Measurements from ENCODE around the gene SLC45A3.
"Not testable (repeated sequence)": the region's sequence is repeated elsewhere in the genome, so short reads cannot be mapped to it uniquely, and the experiment has no call there.

The SLC45A3 gene

DNA sequence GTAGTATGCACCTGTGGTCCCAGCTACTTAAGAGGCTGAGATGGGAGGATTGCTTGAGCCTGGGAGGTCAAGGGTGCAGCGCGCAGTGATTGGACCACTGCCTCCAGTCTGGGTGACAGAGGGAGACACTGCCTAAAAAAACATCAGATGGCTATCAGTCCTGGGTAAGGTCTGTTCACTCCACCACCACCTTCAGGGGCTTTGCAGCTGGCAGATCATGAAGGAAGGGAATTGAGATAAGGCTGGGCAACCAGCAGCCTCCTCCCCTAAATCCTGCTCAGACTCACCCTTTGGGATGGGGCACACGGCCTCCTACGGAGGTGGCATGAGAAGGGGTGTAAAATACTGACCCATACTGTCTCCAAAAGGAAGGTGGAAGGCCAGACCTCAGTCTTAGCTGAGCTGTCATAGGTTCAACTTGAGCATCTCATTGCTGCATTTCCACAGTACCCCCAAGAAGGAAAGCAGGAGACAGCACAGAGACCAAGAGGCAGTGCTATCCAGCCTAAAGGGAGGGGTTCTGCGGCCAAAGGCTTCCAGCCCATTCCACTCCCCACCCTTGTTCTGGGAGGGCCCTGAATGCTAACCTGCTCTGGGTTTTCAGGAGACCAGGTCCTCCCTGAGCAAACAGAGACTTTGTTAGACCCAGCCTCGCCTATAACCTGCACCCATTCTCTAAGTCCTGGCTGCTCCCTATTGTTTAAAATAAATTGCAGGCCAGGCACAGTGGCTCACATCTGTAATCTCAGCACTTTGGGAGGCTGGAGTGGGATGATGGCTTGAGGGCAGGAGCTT, 13.7 kb downstream of the SLC45A3 start:
- DNase-seq, result no peak

DNA sequence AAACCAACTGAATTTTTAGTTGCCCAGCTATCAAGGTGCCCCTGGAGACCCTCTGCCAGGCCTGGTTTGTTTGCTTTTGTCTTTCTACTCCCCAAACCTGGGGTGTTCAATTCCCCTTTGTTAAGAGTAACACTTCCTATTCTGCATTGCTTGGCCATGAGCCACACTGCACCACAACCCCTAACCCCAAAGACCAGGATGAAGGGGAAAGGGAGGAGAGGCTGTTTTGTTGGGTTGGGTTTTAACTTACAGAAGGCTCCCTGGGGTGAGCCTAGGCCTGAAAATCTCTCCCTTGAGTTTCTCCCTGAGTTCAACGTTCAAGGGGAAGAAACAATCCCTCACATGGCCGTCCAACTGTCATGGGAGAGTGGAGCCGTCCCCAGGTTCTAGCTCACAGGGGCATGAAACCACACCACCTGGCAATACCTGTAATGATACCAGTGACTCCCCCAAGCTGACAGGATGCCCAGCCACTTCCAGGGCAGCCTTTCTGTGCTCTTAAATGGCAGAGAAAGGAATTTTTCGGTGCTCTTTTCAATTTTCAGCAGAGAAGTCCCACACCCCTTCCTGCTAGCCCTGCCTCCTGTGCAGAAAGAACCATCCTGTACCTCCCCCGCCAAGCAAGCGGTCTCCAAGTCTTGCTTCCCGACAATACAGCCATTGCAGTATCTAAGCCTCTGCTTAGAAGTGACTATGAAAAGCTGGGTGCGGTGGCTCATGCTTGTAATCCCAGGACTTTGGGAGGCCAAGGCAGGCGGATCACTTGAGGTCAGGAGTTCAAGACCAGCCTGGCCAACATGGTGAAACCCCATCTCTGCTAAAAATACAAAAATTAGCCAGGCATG, 14.9 kb downstream of the SLC45A3 start:
- DNase-seq, result no peak

- no peak for DNase-seq
Observed at GRCh38 chr1:205664399-205665017, 15.8 kb downstream of the SLC45A3 start.

- DNase-seq, result no peak
Observed at GRCh38 chr1:205663286-205663936, 16.9 kb downstream of the SLC45A3 start.

DNA sequence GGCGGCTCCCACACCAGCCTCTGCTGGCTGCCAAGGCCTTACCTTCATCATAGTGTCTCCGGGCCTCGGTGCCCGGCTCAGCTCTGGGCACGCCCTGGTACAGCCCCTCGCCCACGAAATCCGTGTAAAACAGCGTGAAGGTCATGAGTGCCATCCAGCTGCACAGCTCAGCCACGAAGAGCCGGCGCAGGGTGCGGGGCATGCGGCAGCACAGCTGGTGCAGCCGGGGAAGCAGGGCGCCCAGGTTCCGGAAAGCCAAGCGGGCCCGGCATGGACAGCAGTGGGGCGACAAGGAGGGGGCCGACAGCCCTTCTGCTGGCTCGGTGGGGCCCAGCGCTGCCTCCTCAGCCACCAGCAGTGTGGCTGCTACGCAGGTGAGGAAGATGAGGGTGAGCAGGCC, 17.5 kb downstream of the SLC45A3 start:
- no peak for DNase-seq

DNA sequence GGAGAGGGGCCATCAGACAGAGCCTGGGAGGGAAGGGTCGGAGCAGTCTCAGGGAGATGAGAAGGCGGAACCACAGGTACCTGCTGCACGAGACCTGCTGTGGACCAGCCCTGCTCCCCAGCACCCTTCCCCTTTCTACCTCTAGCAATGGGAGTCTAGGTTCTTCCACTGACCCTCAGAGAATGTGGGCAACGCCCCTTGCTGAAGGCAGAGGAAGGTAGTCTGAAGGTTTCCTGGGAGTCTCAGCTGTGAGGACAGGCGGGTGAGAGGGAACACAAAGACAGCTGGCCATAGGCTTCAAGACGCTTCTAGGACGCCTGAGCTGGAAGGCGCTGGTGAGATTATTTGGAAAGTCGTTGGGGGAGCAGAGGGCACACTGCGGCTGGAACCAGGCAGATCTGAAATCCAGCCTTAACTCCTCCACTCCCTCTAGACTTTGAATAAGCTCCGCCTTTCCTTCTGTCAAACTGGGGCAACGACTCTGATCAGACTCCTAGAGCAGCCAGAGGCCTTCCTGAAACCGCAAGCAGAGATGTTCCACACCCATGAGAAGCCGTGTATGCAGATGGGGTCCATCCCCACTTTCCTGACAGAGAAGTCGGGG, 18.1 kb downstream of the SLC45A3 start:
- DNase-seq, result no peak

GRCh38 chr1:205661429-205662134, 18.7 kb downstream of the SLC45A3 start:
- no peak for DNase-seq

DNA sequence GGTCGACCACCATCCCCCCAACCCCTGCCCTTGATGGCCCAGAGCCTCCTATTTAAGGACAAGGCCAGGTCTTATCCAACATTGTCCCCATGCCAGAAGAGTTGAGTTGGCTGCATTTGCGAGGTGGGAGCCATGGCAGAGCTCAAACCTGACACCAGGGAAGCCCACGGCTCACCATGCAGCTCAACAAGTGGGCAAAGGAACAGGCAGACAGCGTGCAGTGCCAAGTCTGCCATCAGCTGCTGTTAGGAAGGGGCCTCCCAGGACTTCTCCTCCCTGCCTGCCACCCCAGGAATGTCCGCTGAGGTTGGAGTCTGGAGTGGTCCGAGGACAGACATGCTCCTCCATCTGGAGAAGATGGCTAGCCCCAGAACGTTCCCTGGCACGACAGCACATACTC, 19.9 kb downstream of the SLC45A3 start:
- DNase-seq, result no peak

DNA sequence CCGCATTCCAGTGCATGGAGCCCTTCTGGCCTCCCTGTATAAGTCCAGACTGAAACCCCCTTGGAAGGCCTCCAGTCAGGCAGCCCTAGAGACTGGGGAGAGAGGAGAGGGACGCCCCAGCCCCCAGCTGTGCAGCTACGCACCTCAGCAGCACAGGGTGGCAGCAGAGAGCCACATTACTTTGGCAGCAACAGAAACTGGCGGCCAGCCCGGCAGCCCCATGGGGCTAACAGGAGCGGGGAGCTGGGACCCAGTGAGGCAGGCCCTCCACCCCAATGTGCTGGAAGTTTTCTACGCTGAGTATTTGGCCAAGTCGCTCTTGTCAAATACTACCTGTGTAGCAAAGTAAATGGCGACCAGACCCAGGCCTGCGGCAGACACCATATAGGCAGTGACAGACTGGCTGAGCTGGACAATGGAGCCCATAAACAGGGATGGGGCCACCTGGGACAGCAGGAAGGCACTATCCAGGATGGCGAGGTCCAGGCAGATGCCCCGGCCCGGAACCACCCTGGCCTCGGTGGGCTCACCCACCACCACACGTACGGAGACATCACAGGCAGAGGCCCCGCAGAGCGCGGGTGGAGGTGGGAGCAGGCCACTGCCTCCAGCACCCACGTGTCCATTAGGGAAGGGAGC, 21.2 kb downstream of the SLC45A3 start:
- peak; percentile 63 for DNase-seq

DNA sequence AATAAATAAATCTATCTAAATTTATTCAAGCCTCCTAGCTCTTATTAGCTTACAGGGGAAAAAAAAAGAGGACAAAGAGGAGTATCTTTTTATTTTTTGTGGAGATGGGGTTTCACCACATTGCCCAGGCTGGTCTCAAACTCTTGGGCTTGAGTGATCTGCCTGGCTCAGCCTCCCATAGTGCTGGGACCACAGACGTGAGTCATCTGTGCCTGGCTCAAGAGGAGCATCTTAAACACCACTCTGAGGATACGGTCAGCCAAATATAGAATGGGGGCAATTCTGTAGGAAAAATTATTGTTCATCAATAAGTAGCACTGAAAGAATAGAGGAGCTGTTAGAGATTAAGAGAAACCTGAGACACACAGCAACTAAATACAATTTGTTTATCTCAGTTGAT, 24.1 kb downstream of the SLC45A3 start:
- DNase-seq, result no peak

- no peak for DNase-seq
Observed at GRCh38 chr1:205652984-205653383, 27.3 kb downstream of the SLC45A3 start.

DNA sequence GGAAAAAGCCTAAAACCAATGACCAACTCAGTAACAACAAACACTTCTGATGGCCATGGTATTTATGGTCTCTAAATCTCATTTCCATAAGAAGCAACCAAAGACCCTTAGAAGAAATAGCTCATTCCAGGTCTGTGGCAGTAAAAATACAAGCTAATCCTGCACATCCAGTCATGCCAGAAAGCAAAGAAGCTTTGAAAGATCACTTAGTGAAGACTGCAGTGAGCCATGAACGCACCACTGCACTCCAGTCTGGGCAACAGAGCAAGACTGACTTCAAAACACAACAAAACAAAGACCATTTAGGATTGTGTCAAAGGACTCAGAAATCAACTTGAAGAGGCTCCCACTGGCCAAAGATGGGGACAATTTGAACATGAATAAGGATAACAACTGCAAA, 30.1 kb downstream of the SLC45A3 start:
- no peak for DNase-seq

GRCh38 chr1:205645519-205645918, 34.8 kb downstream of the SLC45A3 start:
- no peak for DNase-seq

DNA sequence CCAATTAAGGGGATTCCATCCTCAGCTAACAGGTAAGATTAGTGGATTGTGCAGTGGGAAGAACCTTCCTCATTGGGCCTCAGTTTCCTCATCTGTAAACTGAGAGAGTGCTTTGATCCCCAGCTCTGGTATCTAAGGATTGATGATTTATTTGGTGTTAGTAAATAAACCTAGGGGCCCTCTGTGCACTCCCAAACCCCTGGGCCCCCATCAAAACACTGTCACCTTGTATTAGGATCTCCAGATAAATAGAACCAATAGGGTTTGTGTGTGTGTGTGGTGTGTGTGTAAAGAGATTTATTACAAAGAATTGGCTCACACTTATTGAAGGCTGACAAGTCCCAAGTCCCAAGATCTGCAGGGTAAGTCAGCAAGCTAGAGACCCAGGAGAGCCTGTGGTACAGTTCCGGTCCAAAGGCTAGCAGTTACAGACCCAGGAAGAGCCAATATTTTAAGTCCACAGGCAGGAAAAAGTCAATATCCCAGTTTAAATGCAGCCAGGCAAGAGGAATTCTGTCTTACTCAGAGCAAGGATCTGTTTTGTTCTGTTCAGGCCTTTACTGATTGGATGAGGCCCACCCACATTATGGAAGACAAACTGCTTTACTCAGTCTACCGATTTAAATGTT, 37.5 kb downstream of the SLC45A3 start:
- no peak for DNase-seq

- DNase-seq, result no peak
Observed at GRCh38 chr1:205639567-205639966, 40.7 kb downstream of the SLC45A3 start.

GRCh38 chr1:205637854-205638468, 42.3 kb downstream of the SLC45A3 start:
- DNase-seq, result no peak

DNA sequence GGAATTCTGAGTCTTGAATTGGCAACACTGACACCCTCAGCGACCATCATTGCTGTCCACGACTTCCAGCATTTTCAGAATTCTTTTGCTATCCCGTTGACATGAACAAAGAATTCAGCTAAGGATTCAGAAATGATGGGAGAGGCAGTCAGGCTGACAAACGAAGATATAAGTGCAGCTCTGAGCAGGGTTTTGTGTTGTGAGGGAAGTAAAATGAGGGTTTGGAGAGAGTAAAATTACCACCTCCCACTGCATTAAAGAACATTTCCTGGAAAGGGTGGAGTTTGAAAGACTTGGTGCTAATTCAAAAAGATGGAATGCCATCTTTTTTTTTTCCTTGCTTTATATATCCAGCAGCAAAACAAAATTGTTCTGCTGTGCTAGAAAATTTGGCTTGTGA, 43.6 kb downstream of the SLC45A3 start:
- no peak for DNase-seq

- DNase-seq, result not testable (repeated sequence)
Observed at GRCh38 chr1:205636138-205636530, 44.2 kb downstream of the SLC45A3 start.

DNA sequence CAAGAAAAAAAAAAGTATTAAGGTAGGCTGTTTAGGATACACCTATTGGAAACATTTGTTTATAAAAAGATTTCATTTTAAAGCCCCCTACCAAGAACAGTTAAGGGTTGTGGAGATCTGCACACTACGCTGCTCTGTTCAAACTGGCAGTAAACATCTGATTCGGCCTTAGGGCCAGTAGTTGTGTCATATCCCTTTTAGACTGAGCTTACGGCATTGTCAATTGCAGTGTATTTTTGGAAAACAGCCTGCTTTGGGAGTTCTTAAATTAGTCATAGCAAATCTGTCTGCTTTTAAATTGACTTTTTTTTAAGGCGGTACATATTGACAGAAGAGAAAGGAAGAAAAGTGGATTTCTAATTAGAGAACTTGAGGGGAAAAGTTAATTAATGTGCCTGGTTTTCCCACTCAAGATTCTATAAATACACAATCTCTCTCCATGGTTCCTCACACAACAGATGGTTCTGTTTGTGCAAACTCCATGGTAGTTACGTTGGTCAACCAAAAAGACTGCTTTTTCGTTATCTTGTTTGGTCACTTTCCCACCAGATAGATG, 46.8 kb downstream of the SLC45A3 start:
- no peak for DNase-seq

DNA sequence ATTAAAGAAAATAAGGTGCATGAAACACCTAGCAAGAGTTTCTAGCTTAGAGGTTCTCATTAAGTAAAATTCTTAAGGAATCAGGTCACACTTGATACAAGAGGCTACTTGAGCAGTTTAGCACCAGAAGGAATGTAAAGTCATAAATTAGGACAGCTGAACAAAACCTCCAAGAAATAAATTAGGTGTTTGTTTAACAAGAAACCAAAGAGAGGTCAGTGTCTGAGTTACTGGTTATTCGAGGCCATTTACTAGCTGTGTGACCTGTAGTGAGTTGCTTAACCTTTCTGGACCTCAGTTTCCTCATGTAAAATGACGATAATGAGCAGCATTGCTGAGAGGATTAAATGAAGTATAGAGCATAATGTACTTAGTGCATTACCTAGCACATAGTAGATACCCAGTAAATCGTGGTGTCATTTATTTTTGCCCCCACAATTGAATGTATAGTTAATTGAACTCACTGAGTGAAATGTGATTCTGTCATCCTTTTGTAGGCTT, 47.6 kb downstream of the SLC45A3 start:
- DNase-seq, result no peak
